GM12878 (cell line): ENCODE results near the gene CWC25.

Experiments
- CTCF ChIP-seq, 3 experiments: IDR thresholded peaks in 2 of 3; conservative IDR thresholded peaks in 1 of 3; 2 replicates each; pipeline ENCODE4 v1.5.1; 2011; ENCODE audit warnings: low read depth in 3 of 3, low read length in 3 of 3, mild to moderate bottlenecking in 3 of 3, control low read depth in 2 of 3, moderate library complexity in 2 of 3, inconsistent platforms in 1 of 3, mixed read lengths in 1 of 3; ENCODE audit not compliant: control insufficient read depth in 2 of 3, insufficient read depth in 1 of 3; ENCODE audit errors: extremely low read depth in 1 of 3
- EED ChIP-seq: sonication (generic); IDR thresholded peaks from 2 replicates; pipeline ENCODE4 v1.6.1; 2016; ENCODE audit warnings: antibody characterized with exemption, low read depth
- EP300 ChIP-seq, 2 experiments: fragments of 150-350 bp in 1 of 2; IDR thresholded peaks; 2 replicates each; pipeline ENCODE4 v1.6.1; 2011 to 2012; ENCODE audit warnings: low read depth in 2 of 2, low read length in 2 of 2, borderline replicate concordance in 1 of 2, improper control_type of control experiment in 1 of 2, inconsistent platforms in 1 of 2; ENCODE audit not compliant: control insufficient read depth in 1 of 2
- GABPA ChIP-seq: IDR thresholded peaks from 2 replicates; pipeline ENCODE4 v1.6.1; 2014; ENCODE audit warnings: antibody characterized with exemption, low read depth, mild to moderate bottlenecking, inconsistent platforms
- IKZF2 ChIP-seq, 2 experiments: fragments of 450-650 bp; IDR thresholded peaks; 2 replicates each; pipeline ENCODE4 v1.6.1; 2017; ENCODE audit warnings: mild to moderate bottlenecking in 2 of 2, moderate library complexity in 2 of 2
- POLR2A ChIP-seq: IDR thresholded peaks from 2 replicates; pipeline ENCODE4 v1.6.1; 2011; ENCODE audit warnings: low read depth, mild to moderate bottlenecking, low read length
- POLR2AphosphoS5 ChIP-seq: IDR thresholded peaks from 2 replicates; pipeline ENCODE4 v1.6.1; 2011; ENCODE audit warnings: mild to moderate bottlenecking, low read length, inconsistent platforms
- SP1 ChIP-seq: IDR thresholded peaks from one replicate; pipeline ENCODE4 v1.6.1; 2011; ENCODE audit warnings: low read depth, low read length
- SREBF1 ChIP-seq: IDR thresholded peaks from 2 replicates; pipeline ENCODE4 v1.6.1; 2012; ENCODE audit warnings: mild to moderate bottlenecking, low read length
- SREBF2 ChIP-seq: IDR thresholded peaks from 2 replicates; pipeline ENCODE4 v1.6.1; 2012; ENCODE audit warnings: mild to moderate bottlenecking, low read length
- ZBTB33 ChIP-seq: fragments of 450-650 bp; IDR thresholded peaks from 2 replicates; pipeline ENCODE4 v1.6.1; 2017; ENCODE audit warnings: mild to moderate bottlenecking
- ZNF207 ChIP-seq: fragments of 450-650 bp; IDR thresholded peaks from 2 replicates; pipeline ENCODE4 v1.6.1; 2014; ENCODE audit warnings: antibody characterized with exemption, mild to moderate bottlenecking, borderline replicate concordance

GRCh38 chr17:38851434-38851833, 26.3 kb upstream of the CWC25 start:
- TF ChIP-seq POLR2A (no peak; the same call in 1 of the 2 replicates), EED (no peak), SREBF1 (no peak), EP300 (IDR thresholded peaks at IDR 0.05; ENCODE audit: borderline replicate concordance in 1 of 2, control insufficient read depth in 1 of 2, low read depth in 2 of 2, low read length in 2 of 2) (no peak), GABPA (no peak), ZNF207 (no peak), SREBF2 (no peak), IKZF2 (IDR thresholded peaks at IDR 0.05) (no peak), CTCF (IDR thresholded peaks at IDR 0.05 in 2 of 3, conservative IDR thresholded peaks at IDR 0.05 in 1 of 3; ENCODE audit: control insufficient read depth in 2 of 3, extremely low read depth in 1 of 3, insufficient read depth in 1 of 3, low read depth in 3 of 3, low read length in 3 of 3) (no peak), POLR2AphosphoS5 (no peak), SP1 (no peak), ZBTB33 (no peak)
